GM18520 (cell line): Measurements from ENCODE around the gene ZCCHC8.
"Not testable (repeated sequence)": the region's sequence is repeated elsewhere in the genome, so short reads cannot be mapped to it uniquely, and the experiment has no call there.

Source experiments
- ATAC-seq: cut with Tn5 transposase; IDR thresholded peaks from one replicate; pipeline ENCODE4 v1.9.1; 2021; ENCODE audit not compliant: unreplicated experiment

The ZCCHC8 gene

GRCh38 chr12:122437656-122438121 lies 63.0 kb downstream of the ZCCHC8 start:
- no peak for ATAC-seq

- no peak for ATAC-seq
Measured at GRCh38 chr12:122435186-122435585, 65.5 kb downstream of the ZCCHC8 start.

GRCh38 chr12:122429043-122429442 lies 71.7 kb downstream of the ZCCHC8 start:
- ATAC-seq: not testable (repeated sequence)

GRCh38 chr12:122427403-122427802 lies 73.3 kb downstream of the ZCCHC8 start:
- no peak for ATAC-seq

- no peak for ATAC-seq
Measured at GRCh38 chr12:122423258-122424165, 77.2 kb downstream of the ZCCHC8 start.

GRCh38 chr12:122422730-122423257 lies 77.9 kb downstream of the ZCCHC8 start:
- no peak for ATAC-seq

GRCh38 chr12:122421821-122422729 lies 78.7 kb downstream of the ZCCHC8 start, which contains the start of gene CLIP1:
Gene CLIP1 (minus strand): TSS chr12:122422669. CDS start chr12:122380452, 42,217 bp downstream.
- ATAC-seq: peak; percentile 55
